Right forelimb (tissue), 1 donor: ENCODE data around the gene RFTN2.
"Not testable (repeated sequence)": the region's sequence is repeated elsewhere in the genome, so short reads cannot be mapped to it uniquely, and the experiment has no call there.

ENCODE experiments used
- DNase-seq: peaks from one replicate; pipeline ENCODE4 v3.0.0-alpha.2; 2018

Gene RFTN2

DNA sequence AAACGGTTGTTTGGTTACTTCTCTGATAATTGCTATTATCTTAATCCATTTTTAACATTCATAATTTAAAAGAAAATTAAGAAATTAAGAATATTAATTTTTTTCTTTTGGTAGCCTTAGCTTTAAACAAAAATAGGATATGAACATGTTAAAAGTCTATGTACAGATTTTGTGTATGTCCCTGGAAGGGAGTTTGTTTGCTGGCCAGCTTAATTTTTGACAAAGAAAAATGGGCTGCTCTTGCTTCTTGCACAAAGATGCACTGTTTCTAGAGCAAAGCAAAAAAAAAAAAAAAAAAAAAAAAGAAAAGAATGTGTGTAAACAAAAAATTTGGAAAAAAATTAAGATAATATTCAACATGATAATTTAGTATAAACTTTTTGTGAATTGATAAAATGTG is 1.3 kb downstream of the RFTN2 start:
- no peak for DNase-seq

DNA sequence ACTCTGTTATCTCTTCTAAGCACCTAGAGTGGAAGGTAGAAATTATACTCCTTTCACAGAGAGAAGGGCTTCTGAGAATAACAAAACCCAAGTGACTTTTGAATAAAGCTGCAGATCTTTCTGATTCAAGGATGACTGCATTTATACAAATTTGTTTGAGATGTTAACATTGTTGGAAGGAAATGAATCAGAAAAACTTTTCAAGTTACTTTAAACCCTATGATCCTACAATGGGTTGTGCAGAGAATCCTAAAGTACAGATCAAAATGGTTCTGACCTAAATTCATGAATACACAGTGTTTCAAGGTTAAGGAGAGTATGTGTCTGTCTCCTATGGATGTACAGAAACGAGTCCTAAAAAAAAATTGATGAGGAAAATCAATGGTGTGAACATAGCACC is 1.8 kb downstream of the RFTN2 start:
- DNase-seq, result no peak

DNA sequence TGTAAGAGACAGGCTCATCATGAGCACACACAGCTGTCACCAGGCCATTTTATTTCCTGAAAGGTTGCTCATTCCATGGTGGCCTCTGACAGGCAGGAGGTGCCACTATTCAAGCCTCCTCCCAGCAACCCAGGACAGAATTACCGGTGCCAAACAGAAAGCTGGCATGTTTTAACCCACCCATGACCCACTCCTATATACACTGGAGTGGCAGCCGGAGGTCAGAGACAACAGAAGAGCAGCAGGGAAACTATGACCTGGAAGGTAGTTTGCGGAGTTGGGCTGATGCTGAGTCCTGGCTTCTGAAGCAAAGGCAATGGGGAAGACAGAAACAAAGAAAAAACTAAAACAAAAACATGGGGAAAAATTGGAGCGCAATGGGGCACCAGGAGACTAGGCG is 2.3 kb downstream of the RFTN2 start:
- DNase-seq, result no peak

DNA sequence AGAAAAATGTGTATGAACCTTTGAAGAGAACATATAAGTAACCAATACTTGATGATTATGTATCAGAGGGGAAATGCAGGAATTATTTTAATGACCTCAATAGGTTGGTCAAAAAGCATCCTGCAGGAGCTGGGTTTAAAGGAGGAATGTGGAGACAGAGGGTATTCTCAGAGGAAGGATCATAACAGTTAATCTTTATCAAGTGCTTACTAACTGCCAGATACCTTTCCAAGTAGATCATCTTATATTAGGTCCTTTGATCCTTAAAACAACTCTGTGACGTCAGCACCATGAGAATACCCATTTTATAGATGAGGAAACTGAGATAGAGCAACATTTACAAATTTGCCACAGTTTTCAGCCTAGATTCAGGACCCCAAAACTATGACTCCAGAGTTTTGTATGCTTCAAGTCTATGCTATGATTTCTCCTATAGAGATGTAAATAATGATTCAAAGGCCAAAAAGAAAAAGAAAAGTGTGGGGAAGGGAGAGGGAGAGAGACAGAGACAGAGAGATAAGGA is 3.0 kb downstream of the RFTN2 start:
- DNase-seq, result no peak

DNA sequence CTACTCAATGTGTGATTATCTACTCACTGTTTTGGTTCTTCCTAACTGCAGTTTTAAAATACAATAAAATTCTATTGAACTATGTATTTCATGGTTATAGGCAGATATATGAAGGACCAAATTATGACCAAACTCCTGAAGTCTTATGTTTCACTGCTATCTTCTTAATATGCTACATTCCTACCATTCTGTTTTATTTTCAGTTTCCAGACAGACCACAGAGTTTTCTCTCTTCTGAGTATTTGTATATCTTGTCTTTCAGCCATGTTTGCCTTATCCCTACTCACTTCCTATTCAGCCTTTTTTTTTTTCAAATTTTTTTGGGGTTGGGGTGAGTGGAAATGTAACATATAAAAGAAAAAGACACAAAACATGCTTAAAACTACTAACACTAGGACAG is 6.3 kb downstream of the RFTN2 start:
- no peak for DNase-seq

DNA sequence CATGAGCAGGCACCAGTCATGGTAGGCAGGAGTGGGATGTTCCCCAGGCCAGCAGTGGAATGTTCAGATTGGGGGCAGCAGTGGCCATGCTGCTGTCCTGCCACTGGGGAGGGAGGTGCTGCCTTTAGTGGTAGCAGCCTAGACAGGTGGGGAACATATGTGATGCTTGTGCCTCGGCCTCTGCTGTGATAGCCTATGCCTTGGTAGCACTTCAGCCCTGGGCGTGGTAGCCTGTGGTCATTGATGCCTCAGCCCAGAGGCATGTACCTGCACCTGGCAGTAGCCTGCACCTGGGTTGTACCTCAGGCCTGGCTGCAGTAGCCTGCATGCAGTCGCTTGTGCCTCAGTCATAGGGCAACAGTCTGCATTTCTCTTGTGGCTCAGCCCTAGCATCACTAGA is 7.1 kb downstream of the RFTN2 start:
- no peak for DNase-seq

- DNase-seq, result no peak
Observed at GRCh38 chr2:197666277-197666676, 9.1 kb downstream of the RFTN2 start.

DNA sequence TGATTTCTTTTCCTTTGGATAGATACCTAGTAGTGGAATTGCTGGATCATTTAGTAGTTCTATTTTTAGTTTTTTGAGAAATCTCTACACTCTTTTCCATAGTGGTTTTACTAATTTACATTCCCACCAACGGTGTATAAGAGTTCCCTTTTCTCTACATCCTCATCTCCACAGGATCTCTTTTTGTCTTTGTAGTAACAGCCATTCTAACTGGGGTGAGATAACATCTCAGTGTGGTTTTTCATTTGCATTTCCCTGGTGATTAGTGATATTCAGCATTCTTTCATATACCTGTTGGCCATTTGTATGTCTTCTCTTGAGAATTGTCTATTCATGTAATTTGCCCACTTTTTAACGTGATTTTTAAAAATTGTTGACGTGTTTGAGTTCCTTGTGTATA is 13.8 kb downstream of the RFTN2 start:
- DNase-seq, result no peak

DNA sequence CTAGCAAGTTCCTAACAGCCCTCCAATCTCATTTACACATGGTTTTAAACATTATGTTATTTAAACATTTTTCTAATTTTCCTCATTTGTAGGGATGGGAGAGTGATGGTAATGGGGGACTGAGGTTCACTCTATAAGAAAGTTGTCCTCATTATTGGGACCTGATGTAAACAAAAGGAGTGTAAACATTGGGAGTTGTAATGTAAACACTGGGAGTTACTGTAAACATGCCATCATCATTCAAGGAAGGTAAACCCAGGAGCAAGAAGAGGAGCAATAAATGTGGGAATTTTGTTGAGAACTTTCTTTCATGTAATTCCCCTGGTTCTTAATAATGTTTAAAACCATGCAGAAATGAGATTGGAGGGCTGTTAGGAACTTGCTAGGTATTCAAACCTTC is 17.8 kb downstream of the RFTN2 start:
- DNase-seq, result no peak

- no peak for DNase-seq
Observed at GRCh38 chr2:197647961-197648690, 27.3 kb downstream of the RFTN2 start.

- DNase-seq, result no peak
Observed at GRCh38 chr2:197641666-197642065, 33.7 kb downstream of the RFTN2 start.

DNA sequence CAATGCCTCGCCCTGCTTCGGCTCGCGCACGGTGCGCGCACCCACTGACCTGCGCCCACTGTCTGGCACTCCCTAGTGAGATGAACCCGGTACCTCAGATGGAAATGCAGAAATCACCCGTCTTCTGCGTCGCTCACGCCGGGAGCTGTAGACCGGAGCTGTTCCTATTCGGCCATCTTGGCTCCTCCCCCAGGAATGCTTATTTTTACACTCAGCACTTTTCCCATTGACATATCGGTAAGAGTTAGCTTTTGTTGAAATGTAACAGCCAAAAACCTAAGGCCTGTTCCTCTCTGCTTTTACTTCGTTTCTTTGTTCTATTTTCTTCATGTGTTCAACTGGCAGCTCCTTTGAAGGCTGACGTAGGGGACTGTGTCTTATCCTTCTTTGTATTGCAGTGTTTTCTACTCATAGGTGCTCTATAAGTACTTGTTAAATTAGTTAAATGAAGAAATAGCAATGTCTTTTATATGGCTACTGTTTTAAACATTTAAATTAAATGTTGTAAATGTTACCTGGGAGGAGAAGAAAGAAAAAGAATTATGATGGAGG is 34.7 kb downstream of the RFTN2 start:
- DNase-seq, result not testable (repeated sequence)

DNA sequence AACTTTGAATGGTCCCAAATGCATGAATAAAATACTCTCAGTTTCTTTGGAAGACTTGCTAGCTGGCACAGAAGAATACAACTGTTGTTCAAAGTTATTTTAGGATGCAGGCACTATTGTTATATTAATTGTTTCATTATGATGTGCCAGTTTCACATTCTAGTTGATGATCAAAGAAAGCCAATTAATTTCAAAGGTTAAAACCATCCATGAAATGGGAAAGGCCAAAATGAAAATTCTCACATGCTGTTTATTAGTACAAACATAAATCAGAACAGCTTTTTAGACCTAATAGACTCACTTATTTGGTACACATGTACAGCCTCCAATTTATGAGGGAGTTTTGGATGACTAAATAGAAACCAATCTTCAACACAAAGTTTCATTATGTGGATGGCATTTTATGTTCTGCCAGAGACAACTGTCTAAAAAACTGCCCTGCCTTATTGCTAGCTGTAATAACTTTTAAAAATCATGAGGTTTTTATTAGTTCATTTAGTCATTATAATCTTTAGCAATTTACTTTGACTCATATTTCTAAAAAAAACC is 42.2 kb downstream of the RFTN2 start:
- no peak for DNase-seq

- no peak for DNase-seq
Observed at GRCh38 chr2:197628043-197628500, 47.3 kb downstream of the RFTN2 start.

DNA sequence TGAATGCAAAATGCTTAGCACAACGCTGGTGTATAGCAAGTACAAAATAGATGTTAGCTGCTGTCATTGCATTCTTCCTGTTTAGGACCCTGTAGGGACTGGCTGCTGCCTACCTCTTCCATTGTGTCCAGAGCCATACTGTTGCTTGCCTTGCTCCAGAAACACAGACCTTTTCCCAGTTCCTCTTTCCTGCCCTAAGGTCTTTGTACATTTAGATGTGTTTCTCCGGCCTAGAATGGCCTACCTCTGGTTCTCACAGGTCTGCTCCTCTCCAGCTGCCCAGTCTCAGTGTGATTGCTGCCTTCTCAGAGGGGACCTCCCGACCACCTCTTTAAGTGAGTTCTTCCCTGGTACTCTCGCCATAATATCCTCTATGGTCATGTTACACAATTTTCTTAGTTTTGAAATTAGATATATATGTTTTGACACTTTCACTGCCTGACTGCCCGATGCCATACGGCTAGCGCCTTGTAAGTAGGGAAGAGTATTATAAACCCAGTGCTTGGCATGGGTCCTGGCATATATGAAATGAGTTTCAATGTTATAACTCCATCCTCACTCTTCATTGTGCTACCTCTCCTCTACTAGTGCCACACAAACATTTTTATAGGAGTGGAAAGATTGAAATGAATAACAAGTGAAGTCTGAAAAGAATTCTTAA is 48.3 kb downstream of the RFTN2 start:
- no peak for DNase-seq

DNA sequence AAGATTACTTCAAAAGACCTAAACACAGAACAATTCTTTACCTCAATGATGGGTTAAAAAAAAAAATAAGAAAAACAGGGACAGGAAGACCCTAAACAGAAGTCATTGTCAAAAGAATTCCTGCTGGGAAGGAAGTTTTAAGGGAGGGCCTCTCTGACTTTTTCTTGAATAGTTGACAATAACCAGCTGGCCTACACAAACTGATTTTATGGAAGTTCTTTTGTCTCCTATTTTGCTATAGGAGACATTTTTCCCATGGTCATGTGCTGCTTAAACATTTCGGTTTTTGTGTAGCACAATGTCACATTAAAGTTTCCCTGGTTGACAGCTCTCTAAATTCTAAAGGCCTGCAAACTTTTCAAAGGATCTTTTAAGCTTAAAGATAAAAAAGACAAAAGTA is 55.3 kb downstream of the RFTN2 start:
- DNase-seq, result no peak

GRCh38 chr2:197615016-197615652 is 60.3 kb downstream of the RFTN2 start:
- DNase-seq, result no peak

- no peak for DNase-seq
Observed at GRCh38 chr2:197614532-197614931, 60.9 kb downstream of the RFTN2 start.

GRCh38 chr2:197613509-197613987 is 61.8 kb downstream of the RFTN2 start:
- DNase-seq, result no peak

GRCh38 chr2:197606180-197606579 is 69.2 kb downstream of the RFTN2 start:
- no peak for DNase-seq

- DNase-seq, result no peak
Observed at GRCh38 chr2:197604117-197604860, 71.1 kb downstream of the RFTN2 start.

DNA sequence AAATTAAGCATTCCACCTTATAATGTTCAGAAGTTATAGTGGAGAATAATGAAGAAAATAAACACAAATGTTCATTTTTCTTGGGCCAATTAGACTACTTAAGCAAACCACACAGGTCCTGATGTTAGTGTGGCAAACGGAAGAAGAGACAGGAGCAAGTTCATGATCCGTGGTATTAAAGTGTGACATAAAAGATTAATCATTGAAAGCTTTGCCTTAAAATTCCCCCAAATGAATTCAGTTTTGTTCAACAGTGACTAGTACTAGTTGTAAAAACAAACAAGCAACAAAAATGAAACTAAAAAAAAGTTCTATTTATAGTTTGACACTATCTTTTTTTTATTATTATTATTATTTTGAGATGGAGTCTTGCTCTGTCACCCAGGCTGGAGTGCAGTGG is 73.7 kb downstream of the RFTN2 start:
- DNase-seq, result no peak
